ENCODE data around the gene ICAM2. TPM values are rescaled to one million over a fixed set of nuclear protein-coding genes. Genes with fewer than 3 reads are reported as not detected.

The ICAM2 gene
- total RNA-seq, 1 experiment from 2014 or later = 0.33 TPM

DNA sequence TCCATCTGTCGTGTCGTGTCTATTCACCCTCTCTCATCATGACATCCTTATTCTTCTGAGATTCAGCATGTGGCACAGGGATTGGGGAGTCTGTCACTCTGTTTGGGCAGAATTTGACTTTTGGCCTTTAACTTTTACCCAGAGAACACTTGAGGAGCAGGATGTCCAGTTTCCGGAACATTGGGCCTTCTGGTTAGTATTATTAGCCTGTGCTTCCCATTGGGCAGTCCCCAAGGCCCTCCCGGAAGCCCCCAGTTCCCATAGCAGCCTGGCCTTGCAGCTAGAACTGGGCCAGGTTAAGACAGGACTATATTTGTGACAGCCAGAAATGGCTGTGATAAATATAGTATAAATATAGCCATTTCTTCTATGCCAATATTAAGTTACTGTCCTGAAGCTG lies 57.3 kb downstream of the ICAM2 start:
- ATAC-seq (no peak), DNase-seq (ENCODE audit: low spot score) (no peak)
- Mint-ChIP-seq H3K4me3 (no peak overlapping the region), H3K27me3 (ENCODE audit: low read depth) (no peaks in the 10 kb centered on the region; the same call in 1 of the 2 replicates), H3K27ac (no peak overlapping the region), H3K9me3 (no peaks in the 10 kb centered on the region), H3K4me1 (peaks cover 20% of the 10 kb centered on the region), H3K36me3 (no peaks in the 10 kb centered on the region)
- ChIA-PET POLR2A (no interaction called here), CTCF (interaction anchor here (1.4 to 4.0 kb wide), 2 partner anchors 12 to 24 kb away, joined by 3 to 26 read pairs; no protein-coding TSS in a partner anchor)
- no peak for TF ChIP-seq ETV6 (CRISPR knock-in tag; IDR thresholded peaks at IDR 0.05)
- TF ChIP-seq, protein P1, sequence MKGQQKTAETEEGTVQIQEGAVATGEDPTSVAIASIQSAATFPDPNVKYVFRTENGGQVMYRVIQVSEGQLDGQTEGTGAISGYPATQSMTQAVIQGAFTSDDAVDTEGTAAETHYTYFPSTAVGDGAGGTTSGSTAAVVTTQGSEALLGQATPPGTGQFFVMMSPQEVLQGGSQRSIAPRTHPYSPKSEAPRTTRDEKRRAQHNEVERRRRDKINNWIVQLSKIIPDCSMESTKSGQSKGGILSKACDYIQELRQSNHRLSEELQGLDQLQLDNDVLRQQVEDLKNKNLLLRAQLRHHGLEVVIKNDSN (CRISPR knock-in tag; IDR thresholded peaks at IDR 0.05) = no peak
- TF ChIP-seq SP1 (CRISPR knock-in tag; conservative IDR thresholded peaks at IDR 0.05) = no peak
- TF ChIP-seq CDX4 (CRISPR knock-in tag; IDR thresholded peaks at IDR 0.05; ENCODE audit: borderline replicate concordance) = no peak
- no peak for TF ChIP-seq FOXJ3 (CRISPR knock-in tag; IDR thresholded peaks at IDR 0.05; ENCODE audit: borderline replicate concordance)
- TF ChIP-seq ZNF281 (CRISPR knock-in tag; IDR thresholded peaks at IDR 0.05) = no peak
- no peak for TF ChIP-seq ZSCAN18 (CRISPR knock-in tag; IDR thresholded peaks at IDR 0.05)
- no peak for TF ChIP-seq E2F5 (CRISPR knock-in tag; IDR thresholded peaks at IDR 0.05)
- no peak for TF ChIP-seq NFYB (CRISPR knock-in tag; conservative IDR thresholded peaks at IDR 0.05; ENCODE audit: low read depth)
- TF ChIP-seq, protein P2, sequence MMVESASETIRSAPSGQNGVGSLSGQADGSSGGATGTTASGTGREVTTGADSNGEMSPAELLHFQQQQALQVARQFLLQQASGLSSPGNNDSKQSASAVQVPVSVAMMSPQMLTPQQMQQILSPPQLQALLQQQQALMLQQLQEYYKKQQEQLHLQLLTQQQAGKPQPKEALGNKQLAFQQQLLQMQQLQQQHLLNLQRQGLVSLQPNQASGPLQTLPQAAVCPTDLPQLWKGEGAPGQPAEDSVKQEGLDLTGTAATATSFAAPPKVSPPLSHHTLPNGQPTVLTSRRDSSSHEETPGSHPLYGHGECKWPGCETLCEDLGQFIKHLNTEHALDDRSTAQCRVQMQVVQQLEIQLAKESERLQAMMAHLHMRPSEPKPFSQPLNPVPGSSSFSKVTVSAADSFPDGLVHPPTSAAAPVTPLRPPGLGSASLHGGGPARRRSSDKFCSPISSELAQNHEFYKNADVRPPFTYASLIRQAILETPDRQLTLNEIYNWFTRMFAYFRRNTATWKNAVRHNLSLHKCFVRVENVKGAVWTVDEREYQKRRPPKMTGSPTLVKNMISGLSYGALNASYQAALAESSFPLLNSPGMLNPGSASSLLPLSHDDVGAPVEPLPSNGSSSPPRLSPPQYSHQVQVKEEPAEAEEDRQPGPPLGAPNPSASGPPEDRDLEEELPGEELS (CRISPR knock-in tag; IDR thresholded peaks at IDR 0.05) = no peak
- TF ChIP-seq JUN (CRISPR knock-in tag; IDR thresholded peaks at IDR 0.05) = no peak
- no peak for TF ChIP-seq NFATC4 (CRISPR knock-in tag; IDR thresholded peaks at IDR 0.05)
- no peak for TF ChIP-seq EMX1 (CRISPR knock-in tag; IDR thresholded peaks at IDR 0.05)
- TF ChIP-seq NR3C1 (CRISPR knock-in tag; conservative IDR thresholded peaks at IDR 0.05; ENCODE audit: low read depth) = no peak
- no peak for TF ChIP-seq RELA (CRISPR knock-in tag; IDR thresholded peaks at IDR 0.05; ENCODE audit: borderline replicate concordance)
- TF ChIP-seq ZNF219 (CRISPR knock-in tag; IDR thresholded peaks at IDR 0.05; ENCODE audit: borderline replicate concordance) = no peak

DNA sequence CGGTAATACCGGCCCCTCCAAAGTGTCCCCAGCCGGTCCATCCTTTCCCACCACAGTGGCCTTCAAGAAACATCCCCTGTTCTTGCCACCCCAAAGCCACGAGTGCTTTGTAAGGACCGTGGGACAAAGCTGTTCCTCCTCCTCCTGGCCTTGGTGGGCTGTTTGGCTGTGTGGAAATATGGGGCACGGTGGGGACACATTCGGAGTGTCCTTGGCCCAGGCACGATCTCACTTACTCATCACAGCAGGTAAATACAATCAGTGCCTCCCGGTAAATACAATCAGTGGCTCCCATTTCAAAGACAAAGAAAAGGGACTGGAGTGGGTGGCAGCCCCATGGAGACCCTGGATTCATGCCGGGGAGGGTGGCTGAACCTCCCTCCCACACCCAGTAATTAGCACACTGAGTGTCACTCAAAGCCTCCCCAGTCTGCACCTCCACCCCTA lies 58.1 kb downstream of the ICAM2 start:
- H3K9me3 Mint-ChIP-seq = no peaks in the 10 kb centered on the region
- POLR2A ChIA-PET = interaction anchor here (0.9 to 1.6 kb wide), 7 partner anchors 14 to 184 kb away, joined by 3 to 5 read pairs (median 4); no protein-coding TSS in a partner anchor
- peak overlapping the region; percentile 70 for H3K27ac Mint-ChIP-seq
- H3K4me3 Mint-ChIP-seq = no peak overlapping the region
- CTCF ChIA-PET = interaction anchor here (0.6 to 4.0 kb wide), 30 partner anchors 9 to 456 kb away, joined by 3 to 46 read pairs (median 5); partner anchors contain the start of genes CSHL1, DCAF7, ERN1 and GH1
- ATAC-seq = no peak
- H3K4me1 Mint-ChIP-seq = peaks cover 20% of the 10 kb centered on the region
- no peak for DNase-seq (ENCODE audit: low spot score)
- no peaks in the 10 kb centered on the region; the same call in 1 of the 2 replicates for H3K27me3 Mint-ChIP-seq (ENCODE audit: low read depth)
- H3K36me3 Mint-ChIP-seq = no peaks in the 10 kb centered on the region
- TF ChIP-seq ZMAT4 (CRISPR knock-in tag; IDR thresholded peaks at IDR 0.05) = no peak
- TF ChIP-seq SMAD4 (CRISPR knock-in tag; IDR thresholded peaks at IDR 0.05) = no peak
- no peak for TF ChIP-seq ZNF396 (CRISPR knock-in tag; IDR thresholded peaks at IDR 0.05; ENCODE audit: borderline replicate concordance)
- TF ChIP-seq CREM (CRISPR knock-in tag; IDR thresholded peaks at IDR 0.05) = no peak
- TF ChIP-seq ZNF138 (CRISPR knock-in tag; conservative IDR thresholded peaks at IDR 0.05) = no peak
- no peak for TF ChIP-seq ZNF416 (CRISPR knock-in tag; IDR thresholded peaks at IDR 0.05)
- no peak for TF ChIP-seq ZNF121 (CRISPR knock-in tag; IDR thresholded peaks at IDR 0.05)
- TF ChIP-seq, protein P3, sequence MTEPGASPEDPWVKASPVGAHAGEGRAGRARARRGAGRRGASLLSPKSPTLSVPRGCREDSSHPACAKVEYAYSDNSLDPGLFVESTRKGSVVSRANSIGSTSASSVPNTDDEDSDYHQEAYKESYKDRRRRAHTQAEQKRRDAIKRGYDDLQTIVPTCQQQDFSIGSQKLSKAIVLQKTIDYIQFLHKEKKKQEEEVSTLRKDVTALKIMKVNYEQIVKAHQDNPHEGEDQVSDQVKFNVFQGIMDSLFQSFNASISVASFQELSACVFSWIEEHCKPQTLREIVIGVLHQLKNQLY (CRISPR knock-in tag; IDR thresholded peaks at IDR 0.05) = no peak
- TF ChIP-seq CBFB (CRISPR knock-in tag; IDR thresholded peaks at IDR 0.05; ENCODE audit: low read depth) = no peak
- TF ChIP-seq JAZF1 (CRISPR knock-in tag; IDR thresholded peaks at IDR 0.05) = no peak
- no peak for TF ChIP-seq FOXJ3 (CRISPR knock-in tag; IDR thresholded peaks at IDR 0.05; ENCODE audit: borderline replicate concordance)
- TF ChIP-seq SMAD3 (CRISPR knock-in tag; IDR thresholded peaks at IDR 0.05; ENCODE audit: borderline replicate concordance) = no peak
- TF ChIP-seq NR2C2 (CRISPR knock-in tag; IDR thresholded peaks at IDR 0.05) = no peak
